Prostate gland (tissue), 2 donors: Measurements from ENCODE around the gene FAM162A. TPM values are rescaled to one million over a fixed set of nuclear protein-coding genes. Genes with fewer than 3 reads are reported as not detected.

Source experiments
- DNase-seq: peaks from one replicate; pipeline ENCODE4 v3.0.0-alpha.2; 2019; ENCODE audit warnings: low spot score
- H3K27ac ChIP-seq, 2 donors: fragments of 200-600 bp; sonication (generic); 2 replicates each; pipeline ENCODE4 v1.5.1; 2017 to 2019
- H3K27me3 ChIP-seq: fragments of 200-600 bp; sonication (generic); replicated peaks from 2 replicates; pipeline ENCODE4 v1.5.1; 2019; ENCODE audit not compliant: insufficient read depth
- H3K36me3 ChIP-seq, 2 donors: fragments of 200-600 bp; sonication (generic); 1 replicate in 1 of 2; 2 replicates in 1 of 2; pipeline versions ENCODE4 v1.5.1 to v1.8.1; 2017 to 2019
- H3K4me1 ChIP-seq: fragments of 200-600 bp; sonication (generic); replicated peaks from 2 replicates; pipeline ENCODE4 v1.5.1; 2019
- H3K4me3 ChIP-seq, 2 donors: fragments of 200-600 bp; sonication (generic); 2 replicates each; pipeline ENCODE4 v1.5.1; 2017 to 2019
- H3K9me3 ChIP-seq: fragments of 200-600 bp; sonication (generic); 2 replicates; pipeline ENCODE4 v1.5.1; 2017
- POLR2A ChIP-seq: fragments of 450-650 bp; IDR thresholded peaks from one replicate; pipeline ENCODE4 v1.6.1; 2016; ENCODE audit warnings: antibody characterized with exemption, mild to moderate bottlenecking
- POLR2AphosphoS5 ChIP-seq: sonication (generic); formaldehyde crosslinking; IDR thresholded peaks from one replicate; pipeline ENCODE4 v1.6.1; 2017; ENCODE audit warnings: antibody characterized with exemption
- WGBS: methylation state at CpG from one replicate; pipeline ENCODE4 v1.1.5; 2018; 5-methylcytosine and 5-hydroxymethylcytosine counted together
- intact Hi-C: fragments of 100-400 bp; cut with DNase I; formaldehyde crosslinking; loops from one replicate; pipeline ENCODE4 v1.14.2; 2022
- total RNA-seq, 2 donors: library from RNA; depleted of rRNA; stranded (reverse); fragments of >200 nt; gene quantifications; one replicate each; pipeline ENCODE4 v1.1.0, GENCODE V29; 2016
- TF ChIP-seq, protein P1 (sequence below), 4 experiments: fragments of 200-600 bp in 2 of 4; fragments of 450-650 bp in 2 of 4; sonication (generic) in 2 of 4; IDR thresholded peaks; 1 replicate in 3 of 4; 2 replicates in 1 of 4; pipeline ENCODE4 v1.5.1; 2016 to 2019; ENCODE audit warnings: antibody characterized with exemption in 4 of 4, mild to moderate bottlenecking in 2 of 4, moderate library complexity in 2 of 4

FAM162A gene
- total RNA-seq, 2 donors from 2014 or later, result 12.9 to 87.9 TPM

DNA sequence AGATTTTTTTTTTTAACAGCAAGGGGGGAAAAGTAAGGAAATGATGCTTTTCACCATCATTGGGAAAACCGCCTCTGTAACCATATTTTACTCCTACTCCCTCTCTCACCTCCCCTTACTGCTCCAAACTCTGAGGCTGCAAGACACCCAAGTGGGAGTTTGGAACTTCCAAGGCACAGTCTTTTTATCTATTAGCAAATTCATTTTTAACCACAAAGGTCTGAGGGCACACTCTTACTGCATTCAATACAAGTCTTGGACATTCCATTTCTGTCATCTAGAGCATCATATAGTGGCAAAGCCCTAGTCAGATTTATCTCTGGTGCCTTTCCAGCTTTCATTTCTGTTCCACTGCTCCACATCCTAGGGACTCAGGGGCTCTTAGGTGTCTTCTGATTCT, 13.2 kb downstream of the FAM162A start:
- WGBS, result 94% methylated on average over 1 of the region's 1 CpG
- H3K27me3 ChIP-seq, result no peaks in the 10 kb centered on the region
- H3K27ac ChIP-seq, result no peak overlapping the region
- no peaks in the 10 kb centered on the region for H3K36me3 ChIP-seq
- no peaks in the 10 kb centered on the region for H3K9me3 ChIP-seq
- intact Hi-C loops, result no loop called here
- no peak for DNase-seq
- no peaks in the 10 kb centered on the region for H3K4me1 ChIP-seq
- no peak overlapping the region for H3K4me3 ChIP-seq
- TF ChIP-seq, protein P1, sequence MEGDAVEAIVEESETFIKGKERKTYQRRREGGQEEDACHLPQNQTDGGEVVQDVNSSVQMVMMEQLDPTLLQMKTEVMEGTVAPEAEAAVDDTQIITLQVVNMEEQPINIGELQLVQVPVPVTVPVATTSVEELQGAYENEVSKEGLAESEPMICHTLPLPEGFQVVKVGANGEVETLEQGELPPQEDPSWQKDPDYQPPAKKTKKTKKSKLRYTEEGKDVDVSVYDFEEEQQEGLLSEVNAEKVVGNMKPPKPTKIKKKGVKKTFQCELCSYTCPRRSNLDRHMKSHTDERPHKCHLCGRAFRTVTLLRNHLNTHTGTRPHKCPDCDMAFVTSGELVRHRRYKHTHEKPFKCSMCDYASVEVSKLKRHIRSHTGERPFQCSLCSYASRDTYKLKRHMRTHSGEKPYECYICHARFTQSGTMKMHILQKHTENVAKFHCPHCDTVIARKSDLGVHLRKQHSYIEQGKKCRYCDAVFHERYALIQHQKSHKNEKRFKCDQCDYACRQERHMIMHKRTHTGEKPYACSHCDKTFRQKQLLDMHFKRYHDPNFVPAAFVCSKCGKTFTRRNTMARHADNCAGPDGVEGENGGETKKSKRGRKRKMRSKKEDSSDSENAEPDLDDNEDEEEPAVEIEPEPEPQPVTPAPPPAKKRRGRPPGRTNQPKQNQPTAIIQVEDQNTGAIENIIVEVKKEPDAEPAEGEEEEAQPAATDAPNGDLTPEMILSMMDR (IDR thresholded peaks at IDR 0.05), result no peak
- TF ChIP-seq POLR2AphosphoS5 (no peak), POLR2A (no peak)

DNA sequence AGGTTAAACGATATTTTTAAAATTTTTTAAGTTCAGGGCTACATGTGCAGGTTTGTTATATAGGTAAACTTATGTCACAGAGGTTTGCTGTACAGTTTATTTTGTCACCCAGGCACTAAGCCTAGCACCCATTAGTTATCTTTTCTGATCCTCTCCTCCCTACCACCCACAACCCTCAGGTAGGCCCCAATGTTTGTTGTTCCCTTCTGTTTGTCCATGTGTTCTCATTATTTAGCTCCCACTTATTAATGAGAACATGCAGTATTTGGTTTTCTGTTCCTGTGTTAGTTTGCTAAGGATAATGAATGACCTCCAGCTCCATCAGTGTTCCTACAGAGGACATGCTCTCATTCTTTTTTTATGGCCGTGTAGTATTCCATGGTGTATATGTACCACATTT, 14.9 kb downstream of the FAM162A start:
- H3K4me1 ChIP-seq, result no peaks in the 10 kb centered on the region
- no peak for DNase-seq
- WGBS, result 77% methylated on average over 2 of the region's 2 CpGs
- intact Hi-C loops, result no loop called here
- H3K4me3 ChIP-seq, result no peak overlapping the region
- H3K27ac ChIP-seq, result no peak overlapping the region
- no peaks in the 10 kb centered on the region for H3K9me3 ChIP-seq
- no peaks in the 10 kb centered on the region for H3K27me3 ChIP-seq
- TF ChIP-seq POLR2A (no peak), POLR2AphosphoS5 (peak; percentile 77)
- H3K36me3 ChIP-seq, result no peaks in the 10 kb centered on the region

DNA sequence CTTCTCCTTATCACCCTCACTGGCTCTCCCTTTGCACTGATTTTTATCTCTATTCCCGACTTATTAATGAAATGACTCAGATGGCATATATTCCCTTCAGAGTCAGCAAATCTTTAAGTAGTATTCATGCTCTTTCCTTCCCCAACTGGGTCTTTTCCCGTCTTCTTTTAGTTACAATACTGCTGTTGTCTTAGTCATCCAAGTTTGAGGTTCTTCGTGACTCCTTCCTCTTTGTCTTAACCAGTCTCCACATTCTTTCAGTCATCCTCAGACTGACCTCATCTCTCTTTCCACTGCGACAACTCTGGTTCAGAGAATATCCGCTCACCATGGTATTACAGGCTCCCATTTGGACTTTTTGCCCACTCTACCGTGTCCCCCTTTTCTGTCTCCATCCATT, 19.5 kb downstream of the FAM162A start:
- H3K4me1 ChIP-seq, result no peaks in the 10 kb centered on the region
- no peaks in the 10 kb centered on the region for H3K36me3 ChIP-seq
- intact Hi-C loops, result no loop called here
- H3K27me3 ChIP-seq, result no peaks in the 10 kb centered on the region
- no peak overlapping the region for H3K4me3 ChIP-seq
- no peaks in the 10 kb centered on the region for H3K9me3 ChIP-seq
- TF ChIP-seq POLR2AphosphoS5 (no peak), POLR2A (no peak)
- TF ChIP-seq, protein P1 (IDR thresholded peaks at IDR 0.05), result no peak
- H3K27ac ChIP-seq, result no peak overlapping the region
- DNase-seq, result no peak
- WGBS, result 89% methylated on average over 6 of the region's 6 CpGs

DNA sequence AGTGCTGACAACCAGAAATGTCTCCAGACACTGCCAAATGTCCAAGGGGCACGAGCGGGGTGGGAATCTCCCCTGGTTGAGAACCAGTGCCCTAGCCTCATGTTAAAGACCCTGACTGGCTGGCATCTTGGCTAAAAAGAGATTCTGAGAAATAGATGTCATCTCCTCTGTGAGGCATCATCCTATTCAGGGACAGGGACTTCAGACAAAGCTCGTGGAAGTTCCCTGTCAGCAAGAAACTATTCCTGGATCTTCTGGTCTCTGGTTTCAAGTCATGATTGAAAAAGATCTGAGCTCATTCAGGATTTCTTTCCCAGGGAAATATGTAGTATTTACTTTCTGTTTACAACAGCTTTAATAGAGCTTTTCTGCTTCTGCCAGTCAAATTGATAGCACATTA, 21.0 kb downstream of the FAM162A start:
- DNase-seq, result no peak
- WGBS, result 84% methylated on average over 3 of the region's 3 CpGs
- intact Hi-C loops, result no loop called here
- no peak overlapping the region for H3K27ac ChIP-seq
- no peaks in the 10 kb centered on the region for H3K36me3 ChIP-seq
- no peaks in the 10 kb centered on the region for H3K27me3 ChIP-seq
- no peaks in the 10 kb centered on the region for H3K9me3 ChIP-seq
- TF ChIP-seq POLR2AphosphoS5, result no peak
- TF ChIP-seq POLR2A, result no peak
- no peak overlapping the region for H3K4me3 ChIP-seq
- no peaks in the 10 kb centered on the region for H3K4me1 ChIP-seq

DNA sequence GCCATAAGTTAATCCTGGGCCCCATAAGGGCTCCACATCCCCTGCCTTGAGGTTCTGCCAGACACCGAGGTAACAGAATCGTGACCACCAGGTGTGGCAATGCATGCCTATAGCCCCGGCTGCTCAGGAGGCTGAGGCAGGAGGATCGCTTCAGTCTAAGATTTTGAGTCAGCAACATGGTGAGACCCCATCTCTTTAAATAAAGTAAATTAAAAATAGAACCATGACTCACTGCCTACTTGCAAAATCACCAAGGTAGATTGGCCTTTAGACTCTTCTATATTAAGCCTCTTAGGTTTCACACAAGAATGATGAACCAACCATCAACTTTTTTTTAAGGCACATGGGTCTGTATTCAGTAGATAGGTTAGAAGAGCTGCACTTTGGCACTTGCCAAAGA, 22.2 kb downstream of the FAM162A start:
- Histone ChIP-seq H3K4me1 (no peaks in the 10 kb centered on the region), H3K9me3 (no peaks in the 10 kb centered on the region), H3K4me3 (no peak overlapping the region), H3K27ac (no peak overlapping the region), H3K36me3 (no peaks in the 10 kb centered on the region), H3K27me3 (no peaks in the 10 kb centered on the region)
- 88% methylated on average over 4 of the region's 4 CpGs for WGBS
- TF ChIP-seq, protein P1 (IDR thresholded peaks at IDR 0.05), result no peak
- TF ChIP-seq POLR2A, result no peak
- TF ChIP-seq POLR2AphosphoS5, result no peak
- DNase-seq, result no peak
- intact Hi-C loops, result no loop called here

DNA sequence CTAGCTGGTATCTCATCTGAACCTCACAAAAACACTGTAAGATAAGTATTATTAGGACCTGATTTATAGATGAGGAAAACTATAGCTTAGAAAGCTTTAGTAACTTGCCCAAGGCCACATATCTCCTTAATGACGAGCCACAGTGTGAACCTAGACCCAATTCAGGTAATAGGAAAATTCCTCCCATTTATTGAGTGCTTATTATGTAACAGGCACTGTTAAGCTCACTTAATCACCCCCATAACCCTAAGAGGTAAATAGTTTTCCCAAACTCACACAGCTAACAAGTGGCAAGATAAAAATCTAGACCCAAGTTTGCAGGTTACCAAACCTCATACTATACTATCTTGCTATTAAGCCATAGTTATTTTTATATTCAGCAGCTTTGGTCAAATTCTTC, 24.0 kb downstream of the FAM162A start:
- Histone ChIP-seq H3K4me3 (no peak overlapping the region), H3K27ac (no peak overlapping the region), H3K27me3 (no peaks in the 10 kb centered on the region), H3K36me3 (no peaks in the 10 kb centered on the region), H3K9me3 (no peaks in the 10 kb centered on the region), H3K4me1 (no peaks in the 10 kb centered on the region)
- no peak for TF ChIP-seq POLR2A
- TF ChIP-seq, protein P1 (IDR thresholded peaks at IDR 0.05), result no peak
- TF ChIP-seq POLR2AphosphoS5, result no peak
- 90% methylated on average over 1 of the region's 1 CpG for WGBS
- intact Hi-C loops, result no loop called here
- DNase-seq, result no peak
